Loucy (cell line): ENCODE measurements around the gene TEP1.

Experiments used
- CTCF ChIP-seq: fragments of 200-600 bp; sonication (generic); conservative IDR thresholded peaks from 2 replicates; pipeline ENCODE4 v1.5.1; 2014; ENCODE audit warnings: mild to moderate bottlenecking, antibody characterized with exemption, low read length
- EZH2phosphoT487 ChIP-seq: fragments of 200-600 bp; IDR thresholded peaks from 2 replicates; pipeline ENCODE4 v1.6.1; 2018; ENCODE audit warnings: antibody characterized with exemption, mild to moderate bottlenecking, moderate library complexity, borderline replicate concordance

DNA sequence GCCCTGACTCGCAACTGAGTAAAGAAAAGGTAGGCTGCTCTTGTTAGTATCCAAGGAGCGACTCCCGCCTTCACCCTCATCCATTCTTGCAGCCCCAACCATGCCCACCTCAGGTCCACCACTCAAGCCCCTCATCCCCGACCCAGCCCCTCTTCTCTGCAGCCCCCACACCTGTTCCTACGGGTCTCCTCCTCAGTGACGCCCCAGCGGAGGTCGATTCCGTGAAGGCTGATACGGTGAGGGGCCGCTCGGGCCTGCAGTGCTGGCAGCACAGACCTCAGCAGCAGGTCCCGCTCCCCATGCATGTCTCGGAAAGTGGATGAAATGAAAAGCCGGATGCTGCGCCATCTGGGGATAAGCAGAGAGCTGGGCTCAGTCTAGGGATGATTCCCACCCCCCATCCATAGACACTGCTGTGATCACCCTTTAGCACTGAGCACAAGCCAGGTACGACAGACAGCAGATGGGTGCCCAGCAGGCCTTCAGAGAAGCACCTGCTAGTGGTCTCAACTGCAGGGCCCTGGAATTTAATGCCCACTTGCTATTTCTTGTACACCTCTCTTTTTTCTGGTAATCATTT is 26.9 kb downstream of the TEP1 start:
- TF ChIP-seq CTCF (no peak), EZH2phosphoT487 (no peak)
